ENCODE results near the gene PPFIA3.

The PPFIA3 gene

DNA sequence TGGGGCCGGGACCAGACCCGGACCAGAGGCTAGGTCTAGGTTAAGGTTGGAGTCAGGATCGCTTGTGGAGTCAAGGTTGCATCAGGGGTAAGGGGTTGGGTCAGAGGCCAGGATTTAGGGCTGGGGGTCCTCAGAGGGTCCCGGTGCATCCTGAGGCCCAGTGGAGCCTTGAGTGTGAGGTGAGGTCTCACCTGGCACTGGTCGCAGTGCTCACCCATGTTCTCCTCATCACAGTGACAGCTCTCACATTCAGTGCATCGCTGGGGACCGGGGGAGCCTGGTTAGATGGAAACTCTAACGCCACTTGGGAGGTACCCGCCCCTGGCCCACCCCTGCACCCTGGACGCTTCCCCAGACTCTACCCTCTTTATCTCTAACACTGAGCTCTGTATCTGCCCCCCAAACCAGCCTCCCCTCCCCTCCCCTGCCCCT is 32.8 kb downstream of the PPFIA3 start:
- Histone ChIP-seq H3K4me3 (peak overlapping the region; percentile 92), H3K27ac (peak overlapping the region in 1 of 2 donors; percentile 94)
- no peak for DNase-seq (ENCODE audit: low spot score)
- TF ChIP-seq, protein P1, sequence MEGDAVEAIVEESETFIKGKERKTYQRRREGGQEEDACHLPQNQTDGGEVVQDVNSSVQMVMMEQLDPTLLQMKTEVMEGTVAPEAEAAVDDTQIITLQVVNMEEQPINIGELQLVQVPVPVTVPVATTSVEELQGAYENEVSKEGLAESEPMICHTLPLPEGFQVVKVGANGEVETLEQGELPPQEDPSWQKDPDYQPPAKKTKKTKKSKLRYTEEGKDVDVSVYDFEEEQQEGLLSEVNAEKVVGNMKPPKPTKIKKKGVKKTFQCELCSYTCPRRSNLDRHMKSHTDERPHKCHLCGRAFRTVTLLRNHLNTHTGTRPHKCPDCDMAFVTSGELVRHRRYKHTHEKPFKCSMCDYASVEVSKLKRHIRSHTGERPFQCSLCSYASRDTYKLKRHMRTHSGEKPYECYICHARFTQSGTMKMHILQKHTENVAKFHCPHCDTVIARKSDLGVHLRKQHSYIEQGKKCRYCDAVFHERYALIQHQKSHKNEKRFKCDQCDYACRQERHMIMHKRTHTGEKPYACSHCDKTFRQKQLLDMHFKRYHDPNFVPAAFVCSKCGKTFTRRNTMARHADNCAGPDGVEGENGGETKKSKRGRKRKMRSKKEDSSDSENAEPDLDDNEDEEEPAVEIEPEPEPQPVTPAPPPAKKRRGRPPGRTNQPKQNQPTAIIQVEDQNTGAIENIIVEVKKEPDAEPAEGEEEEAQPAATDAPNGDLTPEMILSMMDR (IDR thresholded peaks at IDR 0.05), result no peak

DNA sequence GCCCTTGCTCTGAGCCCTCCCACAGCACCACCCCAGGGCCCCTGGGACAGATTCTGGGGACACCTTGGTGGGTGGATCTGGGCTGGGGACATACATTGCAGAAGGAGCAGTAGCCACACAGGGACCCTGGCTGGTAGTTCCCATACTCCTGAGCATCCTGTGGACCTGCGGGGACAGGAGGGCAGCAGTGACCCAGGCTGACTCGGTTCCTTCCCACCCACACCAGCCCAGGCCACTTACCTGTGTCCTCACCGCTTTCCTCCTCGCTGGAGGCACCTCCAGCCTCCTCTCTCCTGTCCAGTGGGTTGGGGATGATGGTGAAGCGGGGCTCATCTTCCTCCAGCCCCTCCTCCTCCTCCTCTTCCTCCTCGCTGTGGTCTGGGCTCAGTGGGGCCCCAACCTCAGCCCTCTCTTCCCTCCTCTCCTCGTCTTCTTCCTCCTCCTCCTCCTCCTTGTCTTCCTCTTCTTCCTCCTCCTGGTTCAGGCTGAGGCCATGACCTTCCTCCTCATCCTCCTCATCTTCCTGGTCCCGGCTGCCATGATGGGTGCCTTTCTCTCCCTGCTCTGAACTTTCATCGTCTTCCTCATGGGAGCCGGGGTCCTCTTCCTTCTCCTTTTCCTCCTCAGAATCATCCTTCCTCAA is 33.9 kb downstream of the PPFIA3 start:
- Histone ChIP-seq H3K4me3 (no peak overlapping the region), H3K27ac (no peak overlapping the region)
- no peak for DNase-seq (ENCODE audit: low spot score)
- TF ChIP-seq, protein P1 (IDR thresholded peaks at IDR 0.05), result no peak

DNA sequence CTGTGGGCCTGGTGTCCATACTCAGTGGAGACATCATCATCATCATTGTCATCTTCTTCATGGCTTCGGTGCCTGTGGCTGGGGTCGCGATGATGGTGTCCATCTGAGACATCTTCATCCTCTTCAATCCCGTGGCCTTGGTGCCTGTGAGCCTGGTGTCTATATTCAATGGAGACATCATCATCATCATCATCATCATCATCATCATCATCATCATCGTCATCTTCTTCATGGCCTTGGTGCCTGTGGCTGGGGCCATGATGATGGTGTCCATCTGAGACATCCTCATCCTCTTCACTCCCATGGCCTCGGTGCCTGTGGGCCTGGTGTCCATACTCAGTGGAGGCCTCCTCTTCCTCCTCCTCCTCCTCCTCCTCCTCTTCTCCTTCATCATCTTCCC is 34.9 kb downstream of the PPFIA3 start:
- no peak overlapping the region for H3K4me3 ChIP-seq
- TF ChIP-seq, protein P1 (IDR thresholded peaks at IDR 0.05), result no peak
- no peak for DNase-seq (ENCODE audit: low spot score)
- H3K27ac ChIP-seq, result peak overlapping the region; percentile 72 to 80

DNA sequence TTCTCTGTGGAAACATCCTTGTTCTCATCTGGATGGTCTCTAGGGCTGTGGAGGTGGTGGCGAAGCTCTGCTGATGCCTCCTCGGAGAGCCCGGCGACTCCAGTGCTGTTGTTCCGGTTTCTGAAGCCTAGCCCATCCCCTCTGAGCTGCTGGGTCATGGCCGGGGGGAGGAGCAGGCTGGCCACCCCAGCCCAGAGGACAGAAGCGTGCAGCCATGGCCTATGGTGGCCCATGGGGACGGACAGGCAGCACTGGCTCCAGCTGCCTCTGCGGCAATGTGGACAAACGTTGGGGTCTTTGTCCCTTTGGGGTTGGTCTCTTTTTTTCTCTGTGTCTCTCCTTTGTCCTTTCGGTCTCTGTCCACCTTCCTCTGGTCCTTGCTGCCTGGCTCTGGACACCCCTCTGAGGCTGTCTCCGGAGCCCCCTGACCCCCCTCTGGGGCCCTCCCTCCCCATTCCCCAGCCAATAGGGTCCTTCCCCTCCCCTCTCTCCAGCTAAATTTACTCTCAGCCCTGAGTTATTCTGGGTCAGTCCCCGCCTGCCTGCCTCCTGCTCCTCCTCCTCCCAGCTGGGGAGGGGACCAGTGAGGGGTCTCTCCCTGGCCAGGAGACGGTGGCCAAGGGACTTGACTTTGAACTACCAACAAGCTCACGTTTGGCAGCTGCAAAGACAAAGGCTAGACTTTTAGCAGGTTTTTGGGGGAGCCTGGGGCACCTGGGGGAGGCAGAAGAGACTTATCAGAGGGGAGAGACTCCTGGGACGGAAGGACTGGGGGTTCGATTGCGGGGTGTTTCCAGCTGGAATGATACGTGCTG is 35.9 kb downstream of the PPFIA3 start, which contains the start of gene HRC:
TSS of gene HRC (minus strand) at position 392 of the 815 bp plus-strand sequence. CDS start at position 233, 159 bp downstream.
- Histone ChIP-seq H3K27ac (peak within 1 kb of the TSS; percentile 72 to 80), H3K4me3 (peak within 1 kb of the TSS; percentile 36)
- DNase-seq (ENCODE audit: low spot score), result no peak
- TF ChIP-seq, protein P1 (IDR thresholded peaks at IDR 0.05), result no peak

DNA sequence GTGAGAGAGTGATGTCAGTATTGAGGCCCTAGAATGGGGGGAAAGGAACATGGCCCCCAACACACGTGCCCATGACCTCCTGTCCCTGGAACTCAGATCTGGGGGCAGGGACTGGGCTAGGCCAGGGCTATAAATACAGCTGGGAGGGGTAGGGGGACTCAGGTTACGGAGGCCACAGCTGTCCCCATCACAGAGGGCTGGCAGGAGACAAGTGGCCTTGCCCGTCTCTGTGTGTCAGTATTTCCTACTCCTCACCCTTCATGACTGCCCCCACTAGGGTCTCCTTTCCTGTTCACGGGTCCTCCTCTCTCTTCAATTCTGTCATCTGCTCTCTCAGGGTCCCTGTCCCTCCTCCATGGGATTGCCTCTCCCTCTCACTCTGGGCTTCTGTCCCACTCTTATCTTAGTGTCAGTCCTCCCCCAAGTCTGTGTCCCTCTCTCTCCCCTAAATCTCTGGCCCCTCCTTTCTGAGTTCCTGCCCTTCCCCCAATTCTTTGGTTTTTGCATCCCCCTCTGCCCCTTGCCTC is 36.5 kb downstream of the PPFIA3 start:
- Histone ChIP-seq H3K27ac (peak overlapping the region; percentile 72 to 80), H3K4me3 (no peak overlapping the region)
- TF ChIP-seq, protein P1 (IDR thresholded peaks at IDR 0.05), result no peak
- DNase-seq (ENCODE audit: low spot score), result no peak

DNA sequence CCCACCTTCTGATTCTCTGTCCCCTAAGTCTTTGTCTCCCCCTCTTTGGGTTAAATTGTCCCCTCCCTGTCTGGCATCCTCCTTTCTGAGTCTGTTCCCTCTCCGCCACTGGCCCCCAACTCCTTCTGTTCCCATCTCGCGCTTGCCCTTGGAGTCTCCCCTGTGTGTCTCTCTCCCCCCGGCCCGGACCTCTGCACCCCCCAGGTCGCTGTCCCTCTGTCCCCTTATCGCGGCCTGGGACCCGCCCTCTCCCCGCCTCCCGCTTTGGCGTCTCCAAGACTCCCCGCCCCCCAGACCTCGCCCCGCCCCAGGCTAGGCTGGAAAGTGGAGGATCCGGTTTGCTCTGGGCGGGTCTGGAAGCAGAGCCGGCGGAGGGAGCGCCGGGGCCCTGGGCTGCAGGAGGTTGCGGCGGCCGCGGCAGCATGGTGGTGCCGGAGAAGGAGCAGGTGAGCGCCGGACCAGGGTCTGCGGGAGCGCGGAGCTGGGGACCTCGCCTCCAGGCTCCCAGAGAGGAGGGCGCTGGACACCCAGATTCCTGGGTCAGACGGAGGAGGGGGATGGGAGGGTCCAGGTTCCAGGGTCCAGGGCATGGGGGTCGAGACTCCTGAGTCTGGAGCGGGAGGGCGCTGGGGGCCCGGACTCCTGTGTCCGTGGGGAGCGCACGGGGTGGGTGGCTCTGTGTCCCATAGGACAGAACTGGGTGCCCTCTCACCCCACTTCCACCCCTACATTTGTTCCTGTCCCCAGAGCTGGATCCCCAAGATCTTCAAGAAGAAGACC is 38.3 kb downstream of the PPFIA3 start, which contains the start of gene TRPM4:
TSS of gene TRPM4 (plus strand) at position 348 of the 780 bp plus-strand sequence. CDS start at position 423, 75 bp downstream.
- DNase-seq (ENCODE audit: low spot score), result peak; percentile 93
- Histone ChIP-seq H3K27ac (peak within 1 kb of the TSS; percentile 82 to 87), H3K4me3 (peak within 1 kb of the TSS; percentile 79)
- TF ChIP-seq, protein P1 (IDR thresholded peaks at IDR 0.05), result no peak

Data from coronary artery (tissue), 2 donors.